PC-3 (cell line): Measurements from ENCODE around the gene NAA40.

Experiments used
- CTCF ChIP-seq: fragments of 300-600 bp; sonication (generic); conservative IDR thresholded peaks from 2 replicates; pipeline ENCODE4 v1.5.1; 2017; ENCODE audit warnings: antibody characterized with exemption, low read depth, mild to moderate bottlenecking, low read length
- EZH2 ChIP-seq: fragments of 300-600 bp; sonication (generic); IDR thresholded peaks from one replicate; pipeline ENCODE4 v1.6.1; 2017; ENCODE audit warnings: antibody characterized with exemption, mild to moderate bottlenecking, low read length; ENCODE audit not compliant: unreplicated experiment
- EZH2phosphoT487 ChIP-seq: fragments of 300-600 bp; sonication (generic); IDR thresholded peaks from 2 replicates; pipeline ENCODE4 v1.6.1; 2018; ENCODE audit warnings: mild to moderate bottlenecking, antibody characterized with exemption, low read length, borderline replicate concordance

- TF ChIP-seq CTCF (no peak), EZH2 (no peak), EZH2phosphoT487 (no peak)
These were observed 32.7 kb upstream of the NAA40 start for GRCh38 chr11:63906087-63906486.
